ENCODE data around the gene ITGB7. TPM values are rescaled to one million over a fixed set of nuclear protein-coding genes. Genes with fewer than 3 reads are reported as not detected.

The ITGB7 gene
- total RNA-seq, 1 experiment from 2014 or later: 0.43 TPM

DNA sequence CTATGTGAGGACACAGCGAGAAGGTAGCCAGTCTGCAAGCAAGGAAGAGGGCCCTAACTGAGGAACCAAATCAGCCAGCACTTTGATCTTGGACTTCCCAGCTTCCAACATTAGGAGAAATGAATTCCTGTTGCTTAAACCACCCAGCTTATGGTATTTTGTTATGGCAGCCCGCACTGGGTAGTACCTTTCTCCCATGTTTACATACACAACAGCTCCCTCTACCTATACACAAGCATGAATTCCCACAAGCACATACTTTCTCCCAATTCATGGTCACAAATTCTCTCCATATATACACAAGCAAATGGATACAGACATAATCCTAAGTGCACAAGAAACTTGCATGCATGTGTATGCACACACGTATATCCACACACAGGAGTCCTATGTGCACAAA is 7.4 kb downstream of the ITGB7 start:
- no peak overlapping the region for H3K4me3 ChIP-seq (ENCODE audit: low read depth, low read length, poor library complexity, severe bottlenecking)
- H3K27me3 ChIP-seq (replicated peaks; ENCODE audit: insufficient read depth, low read depth, low read length, poor library complexity): no peaks in the 10 kb centered on the region
- H3K27ac ChIP-seq (ENCODE audit: low read depth, low read length, poor library complexity, severe bottlenecking): no peak overlapping the region
- no peaks in the 10 kb centered on the region for H3K4me1 ChIP-seq (ENCODE audit: insufficient read depth, low read length, poor library complexity, severe bottlenecking)
- no peaks in the 10 kb centered on the region for H3K36me3 ChIP-seq (ENCODE audit: insufficient read depth, low read length, poor library complexity, severe bottlenecking)
- H3K9me3 ChIP-seq (ENCODE audit: low read depth, low read length, poor library complexity, severe bottlenecking): no peaks in the 10 kb centered on the region
- BruUV-seq (replicated peaks): no TSS peak
- ChIA-PET POLR2A (ENCODE audit: low non-redundant PET) (no interaction called here), CTCF (interaction anchor here (1.1 to 2.3 kb wide), 2 partner anchors 14 to 152 kb away, joined by 6 to 8 read pairs; no protein-coding TSS in a partner anchor)
- no peak for TF ChIP-seq EZH2 (IDR thresholded peaks at IDR 0.05; ENCODE audit: borderline replicate concordance, low read depth, low read length, poor library complexity, severe bottlenecking)
- no peak for TF ChIP-seq CTCF (conservative IDR thresholded peaks at IDR 0.05; ENCODE audit: low read depth, low read length)
- intact Hi-C loops (cut with micrococcal nuclease; ENCODE audit: unreplicated experiment): no loop called here
- no peak for DNase-seq (ENCODE audit: low spot score)

- no peaks in the 10 kb centered on the region for H3K9me3 ChIP-seq (ENCODE audit: low read depth, low read length, poor library complexity, severe bottlenecking)
- CTCF ChIA-PET: interaction anchor here (1.1 to 2.3 kb wide), 2 partner anchors 15 to 151 kb away, joined by 6 to 8 read pairs; no protein-coding TSS in a partner anchor
- no TSS peak for BruUV-seq (replicated peaks)
- H3K36me3 ChIP-seq (ENCODE audit: insufficient read depth, low read length, poor library complexity, severe bottlenecking): no peaks in the 10 kb centered on the region
- intact Hi-C loops (cut with micrococcal nuclease; ENCODE audit: unreplicated experiment): no loop called here
- DNase-seq (ENCODE audit: low spot score): no peak
- H3K27me3 ChIP-seq (replicated peaks; ENCODE audit: insufficient read depth, low read depth, low read length, poor library complexity): no peaks in the 10 kb centered on the region
- no peak overlapping the region for H3K4me3 ChIP-seq (ENCODE audit: low read depth, low read length, poor library complexity, severe bottlenecking)
- POLR2A ChIA-PET (ENCODE audit: low non-redundant PET): no interaction called here
- no peaks in the 10 kb centered on the region for H3K4me1 ChIP-seq (ENCODE audit: insufficient read depth, low read length, poor library complexity, severe bottlenecking)
- TF ChIP-seq EZH2 (IDR thresholded peaks at IDR 0.05; ENCODE audit: borderline replicate concordance, low read depth, low read length, poor library complexity, severe bottlenecking): no peak
- TF ChIP-seq CTCF (conservative IDR thresholded peaks at IDR 0.05; ENCODE audit: low read depth, low read length): no peak
- no peak overlapping the region for H3K27ac ChIP-seq (ENCODE audit: low read depth, low read length, poor library complexity, severe bottlenecking)
Observed at GRCh38 chr12:53198486-53199110, 8.5 kb downstream of the ITGB7 start.

GRCh38 chr12:53197011-53197640 is 9.9 kb downstream of the ITGB7 start:
- Histone ChIP-seq H3K36me3 (ENCODE audit: insufficient read depth, low read length, poor library complexity, severe bottlenecking) (no peaks in the 10 kb centered on the region), H3K27me3 (replicated peaks; ENCODE audit: insufficient read depth, low read depth, low read length, poor library complexity) (no peaks in the 10 kb centered on the region), H3K4me1 (ENCODE audit: insufficient read depth, low read length, poor library complexity, severe bottlenecking) (no peaks in the 10 kb centered on the region), H3K9me3 (ENCODE audit: low read depth, low read length, poor library complexity, severe bottlenecking) (no peaks in the 10 kb centered on the region), H3K27ac (ENCODE audit: low read depth, low read length, poor library complexity, severe bottlenecking) (no peak overlapping the region), H3K4me3 (ENCODE audit: low read depth, low read length, poor library complexity, severe bottlenecking) (no peak overlapping the region)
- no TSS peak for BruUV-seq (replicated peaks)
- POLR2A ChIA-PET (ENCODE audit: low non-redundant PET): no interaction called here
- CTCF ChIA-PET: interaction anchor here (0.5 to 2.3 kb wide), 5 partner anchors 17 to 132 kb away, joined by 3 to 14 read pairs (median 8); no protein-coding TSS in a partner anchor
- intact Hi-C loops (cut with micrococcal nuclease; ENCODE audit: unreplicated experiment): no loop called here
- no peak for DNase-seq (ENCODE audit: low spot score)
- no peak for TF ChIP-seq EZH2 (IDR thresholded peaks at IDR 0.05; ENCODE audit: borderline replicate concordance, low read depth, low read length, poor library complexity, severe bottlenecking)
- TF ChIP-seq CTCF (conservative IDR thresholded peaks at IDR 0.05; ENCODE audit: low read depth, low read length): no peak

Measured in A673 (cell line).